ENCODE measurements around the gene TMEM163. TPM values are rescaled to one million over a fixed set of nuclear protein-coding genes. Genes with fewer than 3 reads are reported as not detected.

Gene TMEM163
- total RNA-seq, 2 donors from 2014 or later: 0.14 to 2.5 TPM

DNA sequence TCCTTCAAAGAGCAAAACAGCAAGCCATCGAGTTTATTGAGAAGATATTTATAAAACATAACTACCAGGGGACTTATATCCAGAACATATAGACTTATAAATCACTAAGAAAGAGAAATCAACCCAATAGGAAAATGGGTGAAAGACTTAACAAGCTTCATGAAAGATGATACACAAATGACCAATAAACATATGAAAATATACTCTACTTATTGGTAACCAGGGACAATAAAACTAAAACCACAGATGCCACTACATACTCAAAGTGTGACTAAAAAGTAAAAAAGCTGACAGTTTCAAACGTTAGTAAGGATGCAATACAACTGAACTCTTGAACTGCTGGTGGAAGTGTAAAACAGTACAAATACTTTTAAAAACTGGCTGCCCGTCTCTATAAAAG, 154.3 kb downstream of the TMEM163 start:
- H3K27ac ChIP-seq: no peak overlapping the region
- H3K9me3 ChIP-seq: no peaks in the 10 kb centered on the region
- no peak for TF ChIP-seq CTCF (IDR thresholded peaks at IDR 0.05)
- no peak overlapping the region for H3K4me3 ChIP-seq
- H3K4me1 ChIP-seq (ENCODE audit: control insufficient read depth in 1 of 2, low read depth in 2 of 2): no peaks in the 10 kb centered on the region
- no peak for DNase-seq (ENCODE audit: low spot score)
- no peaks in the 10 kb centered on the region for H3K27me3 ChIP-seq (replicated peaks; ENCODE audit: insufficient read depth)
- no peaks in the 10 kb centered on the region for H3K36me3 ChIP-seq
- no peak for ATAC-seq (ENCODE audit: insufficient number of reproducible peaks, low FRiP score, low read depth)

DNA sequence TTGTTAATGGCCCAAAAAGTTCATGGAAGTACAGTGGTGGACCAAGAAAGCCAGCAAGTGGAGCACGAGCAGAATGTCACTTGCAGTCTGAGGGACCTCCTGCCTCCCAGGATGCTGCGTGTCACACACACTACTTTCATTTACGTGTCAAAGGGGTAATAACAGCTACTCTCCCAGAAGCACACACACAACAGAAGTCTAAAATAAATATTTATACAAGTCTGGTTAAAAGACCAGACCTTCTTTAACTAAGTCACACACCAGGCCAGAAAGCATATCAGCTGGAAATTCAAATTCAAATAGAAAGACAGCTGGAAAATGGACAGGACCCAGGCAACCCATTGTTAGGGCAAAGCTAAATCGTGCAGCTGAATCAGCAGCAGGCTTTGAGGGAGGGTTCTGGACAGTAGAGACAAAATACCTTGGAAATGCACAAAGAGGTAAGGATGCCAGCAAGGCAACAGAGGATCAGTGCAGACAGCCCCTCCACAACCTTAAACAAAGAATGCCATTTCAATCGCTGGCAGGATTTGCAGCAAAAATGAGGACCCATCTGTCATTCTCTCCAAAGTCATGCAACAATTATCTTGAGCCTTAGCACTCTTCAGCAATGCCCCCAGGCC, 160.5 kb downstream of the TMEM163 start:
- no peaks in the 10 kb centered on the region for H3K27me3 ChIP-seq (replicated peaks; ENCODE audit: insufficient read depth)
- H3K27ac ChIP-seq: no peak overlapping the region
- DNase-seq (ENCODE audit: low spot score) (no peak), ATAC-seq (ENCODE audit: insufficient number of reproducible peaks, low FRiP score, low read depth) (no peak)
- no peak for TF ChIP-seq CTCF (IDR thresholded peaks at IDR 0.05)
- H3K4me1 ChIP-seq (ENCODE audit: control insufficient read depth in 1 of 2, low read depth in 2 of 2): no peaks in the 10 kb centered on the region
- H3K9me3 ChIP-seq: no peaks in the 10 kb centered on the region
- no peaks in the 10 kb centered on the region for H3K36me3 ChIP-seq
- no peak overlapping the region for H3K4me3 ChIP-seq

GRCh38 chr2:134555411-134555810, 163.4 kb downstream of the TMEM163 start:
- Histone ChIP-seq H3K9me3 (no peaks in the 10 kb centered on the region), H3K36me3 (no peaks in the 10 kb centered on the region), H3K4me1 (ENCODE audit: control insufficient read depth in 1 of 2, low read depth in 2 of 2) (no peaks in the 10 kb centered on the region), H3K4me3 (no peak overlapping the region), H3K27me3 (replicated peaks; ENCODE audit: insufficient read depth) (no peaks in the 10 kb centered on the region), H3K27ac (no peak overlapping the region)
- DNase-seq (ENCODE audit: low spot score) (no peak), ATAC-seq (ENCODE audit: insufficient number of reproducible peaks, low FRiP score, low read depth) (no peak)
- no peak for TF ChIP-seq CTCF (IDR thresholded peaks at IDR 0.05)

- no peaks in the 10 kb centered on the region for H3K36me3 ChIP-seq
- ATAC-seq (ENCODE audit: insufficient number of reproducible peaks, low FRiP score, low read depth) (no peak), DNase-seq (ENCODE audit: low spot score) (no peak)
- no peaks in the 10 kb centered on the region for H3K4me1 ChIP-seq (ENCODE audit: control insufficient read depth in 1 of 2, low read depth in 2 of 2)
- no peak overlapping the region for H3K4me3 ChIP-seq
- no peaks in the 10 kb centered on the region for H3K27me3 ChIP-seq (replicated peaks; ENCODE audit: insufficient read depth)
- no peaks in the 10 kb centered on the region for H3K9me3 ChIP-seq
- no peak overlapping the region for H3K27ac ChIP-seq
- no peak for TF ChIP-seq CTCF (IDR thresholded peaks at IDR 0.05)
Measured at GRCh38 chr2:134553657-134554056, 165.1 kb downstream of the TMEM163 start.

DNA sequence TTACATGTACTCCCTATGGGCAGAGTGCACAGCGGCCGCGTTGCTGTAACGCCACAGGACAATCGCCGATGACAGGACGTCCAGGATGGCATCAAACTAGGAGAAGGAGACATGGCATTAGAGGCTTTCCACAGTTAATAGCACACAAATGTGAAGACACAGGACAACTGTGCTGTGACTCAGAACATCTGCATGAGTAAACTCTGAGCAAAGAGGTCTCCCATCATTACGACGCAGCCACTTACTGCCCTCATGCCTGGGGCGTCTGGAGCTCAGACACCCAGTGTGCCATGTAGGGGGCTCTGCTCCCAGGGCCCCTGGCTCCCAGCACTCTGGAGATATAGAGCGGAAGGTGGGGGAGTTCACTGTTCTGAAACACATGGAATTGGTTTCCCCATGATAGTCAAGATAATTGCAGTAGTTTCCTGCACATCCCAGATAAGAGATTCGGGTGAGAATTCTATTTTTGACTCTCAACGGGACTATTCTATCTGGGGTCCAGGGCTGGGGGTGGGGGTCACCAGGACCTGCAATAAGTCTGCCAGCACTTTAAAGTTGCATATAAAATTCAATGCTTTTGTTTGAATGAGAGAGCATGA, 168.1 kb downstream of the TMEM163 start:
- H3K27me3 ChIP-seq (replicated peaks; ENCODE audit: insufficient read depth): no peaks in the 10 kb centered on the region
- ATAC-seq (ENCODE audit: insufficient number of reproducible peaks, low FRiP score, low read depth) (no peak), DNase-seq (ENCODE audit: low spot score) (no peak)
- no peak overlapping the region for H3K27ac ChIP-seq
- no peaks in the 10 kb centered on the region for H3K36me3 ChIP-seq
- no peak overlapping the region for H3K4me3 ChIP-seq
- TF ChIP-seq CTCF (IDR thresholded peaks at IDR 0.05): no peak
- H3K9me3 ChIP-seq: no peaks in the 10 kb centered on the region
- H3K4me1 ChIP-seq (ENCODE audit: control insufficient read depth in 1 of 2, low read depth in 2 of 2): no peaks in the 10 kb centered on the region

Data from thoracic aorta (tissue), 2 donors.